ENCODE data around the gene COPG2. TPM values are rescaled to one million over a fixed set of nuclear protein-coding genes. Genes with fewer than 3 reads are reported as not detected.
"Not testable (repeated sequence)": the region's sequence is repeated elsewhere in the genome, so short reads cannot be mapped to it uniquely, and the experiment has no call there.

Gene COPG2
- 10 to 100 TPM; 66.9 to 75.2 (median 67.6) TPM for polyA plus RNA-seq (ENCODE audit: insufficient read length in 3 of 3)

DNA sequence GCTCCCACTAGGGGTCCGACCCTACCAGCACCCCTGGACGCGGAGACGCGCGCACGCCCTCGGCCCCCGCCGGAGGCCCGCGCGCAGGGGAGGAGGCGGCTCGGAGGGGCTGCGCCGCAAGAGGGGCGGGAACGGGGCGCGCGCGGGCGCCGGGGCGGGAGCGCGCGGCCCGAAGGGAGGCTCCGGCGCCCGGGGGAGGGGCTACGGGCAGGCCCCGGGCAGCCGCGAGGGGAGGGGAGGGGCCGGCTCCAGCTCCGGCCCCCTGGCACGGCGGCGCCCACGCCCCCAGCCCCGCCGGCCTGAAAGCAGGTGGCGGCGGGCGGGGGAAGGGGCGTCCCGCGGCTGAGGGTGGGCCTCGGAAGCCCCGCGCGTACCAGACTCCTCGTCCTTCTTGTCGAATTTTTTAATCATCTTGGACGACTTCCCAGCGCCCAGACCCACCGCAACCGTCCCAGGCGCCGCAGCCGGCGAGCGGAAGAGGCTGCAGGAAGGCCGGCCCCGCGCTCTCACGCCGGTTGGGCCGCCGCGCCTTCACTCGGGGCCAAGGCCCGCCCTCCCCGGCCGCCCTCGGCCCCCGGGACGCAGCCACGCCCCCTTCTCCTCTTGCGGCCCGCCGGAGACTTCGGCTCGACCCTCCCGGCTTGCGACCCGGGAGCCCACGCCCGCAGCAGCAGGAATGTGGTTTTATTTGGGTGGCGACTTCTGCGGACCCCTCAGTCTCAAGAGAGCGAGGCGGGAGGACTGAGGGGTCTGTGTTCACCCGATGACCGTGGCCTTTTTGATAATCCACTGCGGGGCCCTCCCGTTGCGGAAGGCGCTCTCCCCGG, at the start of gene COPG2:
Gene COPG2 (minus strand): TSS at position 491 of the 827 bp plus-strand sequence. CDS start 80 bp downstream, at position 411.
- peak; percentile 65 to 85 (median 83) for DNase-seq (ENCODE audit: low read depth in 3 of 3, low spot score in 2 of 3)

- no peak for DNase-seq (ENCODE audit: low read depth in 3 of 3, low spot score in 2 of 3)
Measured at GRCh38 chr7:130712416-130712815, 43.9 kb upstream of the COPG2 start.

- DNase-seq (ENCODE audit: low read depth in 3 of 3, low spot score in 2 of 3), result no peak
Measured at GRCh38 chr7:130708766-130709165, 40.2 kb upstream of the COPG2 start.

DNA sequence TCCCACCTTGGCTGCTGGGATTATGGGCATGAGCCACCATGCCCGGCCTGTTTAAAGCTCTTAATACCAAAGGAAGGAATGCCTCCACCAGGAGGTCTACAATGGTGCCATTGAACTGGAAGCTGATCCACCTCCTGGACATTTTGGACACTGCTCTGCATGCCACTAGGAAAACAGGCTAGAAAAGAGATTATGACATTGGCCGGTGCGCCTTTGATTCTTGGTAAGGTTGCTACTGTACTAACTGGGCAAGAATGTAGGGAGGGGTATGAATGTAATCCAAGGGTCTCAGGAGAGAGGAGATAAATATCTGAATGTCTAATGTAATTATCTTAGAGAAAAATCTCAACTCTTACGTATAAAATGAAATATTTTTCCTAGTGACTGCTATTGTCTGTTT, 39.5 kb upstream of the COPG2 start:
- no peak for DNase-seq (ENCODE audit: low read depth in 3 of 3, low spot score in 2 of 3)

DNA sequence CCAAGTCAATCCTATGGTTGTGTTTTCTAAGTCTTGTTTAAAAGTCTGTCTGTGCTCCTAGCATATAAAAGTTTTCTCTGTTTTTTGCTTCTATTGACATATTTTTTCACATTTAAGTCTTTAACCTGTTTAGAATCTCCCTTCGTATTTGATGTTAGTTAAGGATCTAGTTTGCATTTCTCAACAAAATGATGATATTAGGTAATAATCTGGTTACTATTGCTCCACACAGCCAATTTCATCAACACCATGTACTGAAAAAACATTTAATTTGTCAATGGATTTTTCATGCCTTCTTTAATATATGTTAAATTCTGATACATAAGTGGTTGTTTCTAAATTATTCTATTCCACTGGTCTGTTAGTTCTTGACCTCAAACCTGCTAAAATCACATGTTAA, 35.3 kb upstream of the COPG2 start:
- DNase-seq (ENCODE audit: low read depth in 3 of 3, low spot score in 2 of 3), result no peak

DNA sequence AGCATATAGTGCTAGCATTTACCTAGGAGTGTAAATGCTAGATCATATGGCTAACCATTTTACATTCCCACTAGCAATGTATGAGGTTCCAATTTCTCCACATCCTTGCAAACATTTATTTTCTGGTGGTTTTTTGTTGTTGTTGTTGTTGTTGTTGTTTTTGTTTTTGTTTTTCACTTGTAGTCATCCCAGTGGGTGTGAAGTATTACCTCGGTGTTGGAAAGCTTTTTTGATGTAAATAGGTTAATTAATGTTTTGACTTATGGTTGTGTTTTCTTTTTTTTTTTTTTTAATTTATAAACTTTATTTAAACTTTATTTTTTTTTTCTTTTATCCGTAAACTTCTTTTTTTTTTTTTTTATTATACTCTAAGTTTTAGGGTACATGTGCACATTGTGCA, 33.1 kb upstream of the COPG2 start:
- DNase-seq (ENCODE audit: low read depth in 3 of 3, low spot score in 2 of 3), result no peak

DNA sequence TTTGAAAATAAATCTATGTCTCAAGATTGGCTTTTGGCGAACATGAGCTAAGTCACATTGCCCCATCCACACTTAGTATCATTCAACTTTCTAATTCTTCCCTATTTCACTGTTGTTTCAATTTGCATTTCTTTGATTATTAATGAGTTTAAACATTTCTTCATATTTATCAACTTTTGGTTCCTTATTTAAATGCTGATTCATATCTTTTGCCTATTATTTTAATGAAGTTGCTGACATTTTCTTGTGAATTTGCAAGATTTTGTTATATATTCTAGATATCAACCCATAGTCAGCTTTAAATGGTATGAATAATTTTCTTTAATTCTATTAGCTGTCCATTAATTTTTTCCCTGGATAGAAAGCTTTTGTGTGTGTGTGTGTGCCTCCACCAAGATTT, 32.2 kb upstream of the COPG2 start:
- no peak for DNase-seq (ENCODE audit: low read depth in 3 of 3, low spot score in 2 of 3)

- no peak for DNase-seq (ENCODE audit: low read depth in 3 of 3, low spot score in 2 of 3)
Measured at GRCh38 chr7:130699686-130700085, 31.1 kb upstream of the COPG2 start.

DNA sequence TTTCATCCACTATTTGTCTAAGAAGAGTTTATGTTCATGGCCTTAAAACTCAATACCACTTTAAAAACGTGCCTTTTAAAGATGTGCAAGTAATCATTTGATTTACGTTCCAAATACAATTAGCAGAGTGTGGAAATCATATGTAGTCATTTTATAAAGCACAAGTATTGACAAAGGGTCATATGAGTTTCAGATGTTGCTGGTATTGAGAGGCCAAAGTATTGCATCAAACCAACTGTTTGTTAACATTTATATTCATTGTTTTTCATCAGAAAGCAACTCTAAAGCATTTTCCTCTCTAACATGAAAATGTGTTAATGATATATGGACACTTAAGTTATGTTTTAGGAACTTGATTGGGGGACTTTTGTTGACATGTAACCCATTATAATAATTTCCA, 29.3 kb upstream of the COPG2 start:
- DNase-seq (ENCODE audit: low read depth in 3 of 3, low spot score in 2 of 3), result no peak

GRCh38 chr7:130695840-130696239, 27.3 kb upstream of the COPG2 start:
- DNase-seq (ENCODE audit: low read depth in 3 of 3, low spot score in 2 of 3), result peak in 1 of 3 donors; percentile 2

DNA sequence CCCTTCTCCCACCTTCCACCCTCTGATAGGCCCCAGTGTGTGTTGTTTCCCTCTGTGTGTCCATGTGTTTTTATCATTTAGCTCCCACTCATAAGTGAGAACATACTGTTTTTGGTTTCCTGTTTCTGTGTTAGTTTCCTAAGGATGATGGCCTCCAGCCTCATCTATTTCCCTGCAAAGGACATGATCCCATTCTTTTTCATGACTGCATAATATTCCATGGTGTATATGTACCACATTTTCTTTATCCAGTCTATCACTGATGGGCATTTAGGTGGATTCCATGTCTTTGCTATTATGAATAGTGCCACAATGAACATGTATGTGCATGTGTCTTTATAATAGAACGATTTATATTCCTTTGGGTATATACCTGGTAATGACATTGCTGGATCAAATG, 23.8 kb upstream of the COPG2 start:
- not testable (repeated sequence) for DNase-seq (ENCODE audit: low read depth in 3 of 3, low spot score in 2 of 3)

GRCh38 chr7:130689683-130690082, 21.1 kb upstream of the COPG2 start:
- DNase-seq (ENCODE audit: low read depth in 3 of 3, low spot score in 2 of 3), result no peak

DNA sequence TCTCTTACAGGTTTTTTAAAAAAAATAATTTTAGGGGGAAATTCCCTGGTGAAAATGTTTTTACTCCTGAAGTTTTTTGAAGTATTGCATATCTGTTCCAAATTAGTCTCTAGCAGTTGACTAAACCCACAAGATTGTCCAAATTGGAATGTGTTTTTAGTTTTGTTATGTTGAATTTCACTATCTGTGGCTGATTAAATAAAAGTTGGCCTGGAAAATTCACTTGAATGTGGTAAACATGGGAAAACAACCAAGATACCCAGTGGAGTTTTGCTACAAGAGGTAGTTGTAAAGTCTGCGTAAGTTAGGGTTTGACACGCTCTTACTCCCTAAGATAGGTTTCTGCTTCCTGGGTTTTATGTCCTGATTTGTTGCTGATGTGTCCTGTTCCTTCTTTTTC, 14.5 kb upstream of the COPG2 start:
- no peak for DNase-seq (ENCODE audit: low read depth in 3 of 3, low spot score in 2 of 3)

GRCh38 chr7:130674456-130674855, 5.9 kb upstream of the COPG2 start:
- DNase-seq (ENCODE audit: low read depth in 3 of 3, low spot score in 2 of 3), result no peak

GRCh38 chr7:130673066-130673465, 4.5 kb upstream of the COPG2 start:
- DNase-seq (ENCODE audit: low read depth in 3 of 3, low spot score in 2 of 3), result no peak

DNA sequence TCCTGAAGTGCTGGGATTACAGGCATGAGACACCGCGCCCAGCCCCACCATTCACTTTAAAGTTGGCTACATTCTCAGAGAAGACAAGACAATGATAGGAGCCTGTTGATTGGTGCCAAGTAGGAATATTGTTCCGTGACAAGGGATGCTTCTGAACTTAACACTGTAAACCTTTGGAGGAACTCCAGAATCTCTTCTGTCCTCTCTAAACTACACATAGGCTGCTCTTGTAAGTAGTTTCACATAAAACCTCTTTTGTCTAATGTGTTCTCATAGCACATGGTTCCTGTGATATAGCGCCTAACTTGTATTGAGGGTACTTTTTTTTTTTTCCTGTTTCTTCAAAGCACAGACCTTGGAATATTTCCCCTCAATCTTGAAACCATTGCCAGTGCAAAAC, 3.6 kb upstream of the COPG2 start:
- no peak for DNase-seq (ENCODE audit: low read depth in 3 of 3, low spot score in 2 of 3)

GRCh38 chr7:130669085-130669700, 645 bp upstream of the COPG2 start:
- peak in 2 of 3 donors; percentile 36 to 49 for DNase-seq (ENCODE audit: low read depth in 3 of 3, low spot score in 2 of 3)

DNA sequence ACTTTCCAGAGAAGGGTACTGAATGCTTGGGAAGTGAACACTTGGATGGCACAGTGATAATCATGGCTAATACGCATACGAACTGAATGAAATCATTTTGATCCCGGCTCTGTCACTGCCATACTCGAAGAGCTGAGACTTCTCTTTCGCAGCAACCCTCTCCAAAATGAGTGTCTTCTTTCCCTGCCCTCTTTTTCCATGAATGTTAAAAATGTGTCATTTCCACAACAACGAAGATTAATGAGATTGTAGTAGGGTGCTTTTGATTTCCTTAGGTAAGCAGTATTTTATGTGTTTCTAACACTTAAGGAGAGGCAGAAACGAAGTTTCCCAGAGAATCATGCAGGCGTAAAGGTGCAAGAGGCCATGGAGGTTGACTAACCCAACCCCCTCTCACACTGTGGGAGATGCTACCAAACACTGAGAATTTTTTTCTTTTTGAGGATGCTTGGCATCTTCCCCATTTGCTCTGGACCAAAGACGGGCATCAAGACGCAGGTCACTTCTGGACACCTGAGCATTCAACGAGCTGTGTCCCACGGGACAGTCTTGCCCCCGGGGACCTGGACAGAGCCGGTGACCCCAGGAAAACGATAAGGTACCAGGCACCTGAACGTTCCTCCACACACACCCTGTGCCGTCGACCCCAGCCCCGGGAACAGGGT, 823 bp downstream of the COPG2 start:
- peak; percentile 10 to 15 (median 15) for DNase-seq (ENCODE audit: low read depth in 3 of 3, low spot score in 2 of 3)

DNA sequence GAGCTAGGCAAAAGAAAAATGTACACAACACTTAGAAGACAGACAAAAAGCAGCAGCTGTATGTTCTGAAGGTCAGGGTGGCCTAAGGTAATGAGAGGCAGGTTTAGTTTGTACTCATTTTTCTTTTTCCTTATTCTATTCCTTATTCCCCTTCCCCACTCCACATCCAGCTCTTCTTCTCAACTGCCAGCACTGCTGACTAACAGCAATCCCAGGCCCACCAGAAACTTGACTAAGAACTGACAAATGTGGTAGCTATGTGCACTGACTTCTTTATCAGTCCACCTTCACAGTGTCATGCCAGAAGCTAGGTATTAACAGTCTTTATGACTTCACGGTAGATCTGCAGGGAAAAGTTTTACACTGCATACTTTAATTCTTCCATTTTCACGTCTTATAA, 6.1 kb downstream of the COPG2 start:
- no peak for DNase-seq (ENCODE audit: low read depth in 3 of 3, low spot score in 2 of 3)

DNA sequence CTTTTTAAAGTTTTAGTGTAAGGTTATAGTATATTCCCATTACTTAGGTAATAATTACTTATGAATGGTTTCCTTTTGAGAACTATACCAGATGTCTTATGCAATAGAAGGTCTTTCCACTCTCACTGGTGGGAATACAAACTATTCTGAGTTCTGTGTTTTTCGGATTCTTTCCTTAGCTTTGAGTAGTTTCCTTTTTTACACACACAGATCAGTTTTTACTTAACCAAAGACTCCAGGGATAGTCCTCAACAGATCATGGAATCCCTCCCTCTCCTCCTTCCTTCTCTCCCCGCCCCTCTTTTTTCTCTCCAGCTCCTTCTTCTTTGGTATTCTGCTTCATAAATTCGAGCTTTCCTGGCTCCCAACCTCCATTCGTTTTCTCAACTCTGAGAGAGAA, 13.3 kb downstream of the COPG2 start:
- no peak for DNase-seq (ENCODE audit: low read depth in 3 of 3, low spot score in 2 of 3)

GRCh38 chr7:130654850-130655249, 13.7 kb downstream of the COPG2 start:
- DNase-seq (ENCODE audit: low read depth in 3 of 3, low spot score in 2 of 3), result no peak
